Fibroblast of lung (primary cell): ENCODE measurements around the gene RSAD1. TPM values are rescaled to one million over a fixed set of nuclear protein-coding genes. Genes with fewer than 3 reads are reported as not detected.

ENCODE experiments used
- DNase-seq, 2 donors: peaks; one replicate each; pipeline versions ENCODE4 v3.0.0 to v3.0.0-alpha.2; 2010; ENCODE audit warnings: low read depth in 2 of 2
- H2AFZ ChIP-seq: 2 replicates; pipeline ENCODE4 v1.5.1; 2012; ENCODE audit warnings: low read length, control low read depth, inconsistent platforms
- H3K27ac ChIP-seq: 2 replicates; pipeline ENCODE4 v1.5.1; 2011; ENCODE audit warnings: low read length, control low read depth; ENCODE audit not compliant: insufficient read depth
- H3K27me3 ChIP-seq: 2 replicates; pipeline ENCODE4 v1.5.1; 2011; ENCODE audit warnings: mild to moderate bottlenecking, low read length; ENCODE audit not compliant: control insufficient read depth, insufficient read depth
- H3K36me3 ChIP-seq: 2 replicates; pipeline ENCODE4 v1.5.1; 2011; ENCODE audit warnings: low read length; ENCODE audit not compliant: control insufficient read depth, insufficient read depth
- H3K4me1 ChIP-seq: 2 replicates; pipeline ENCODE4 v1.5.1; 2011; ENCODE audit warnings: low read length; ENCODE audit not compliant: control insufficient read depth, insufficient read depth; ENCODE audit errors: extremely low read depth
- H3K4me2 ChIP-seq: 2 replicates; pipeline ENCODE4 v1.5.1; 2011; ENCODE audit warnings: low read length, control low read depth; ENCODE audit not compliant: insufficient read depth; ENCODE audit errors: extremely low read depth
- H3K4me3 ChIP-seq, 4 experiments: fragments of 200-600 bp in 1 of 4; sonication (generic) in 1 of 4; replicated peaks in 1 of 4; 2 replicates each; pipeline ENCODE4 v1.5.1; 2011 to 2016; ENCODE audit warnings: low read length in 4 of 4, low read depth in 3 of 4, mild to moderate bottlenecking in 3 of 4, control low read depth in 2 of 4, inconsistent platforms in 1 of 4, mixed read lengths in 1 of 4; ENCODE audit not compliant: insufficient read depth in 1 of 4; ENCODE audit errors: control extremely low read depth in 1 of 4
- H3K79me2 ChIP-seq: 2 replicates; pipeline ENCODE4 v1.5.1; 2012; ENCODE audit warnings: mild to moderate bottlenecking, low read length, inconsistent platforms; ENCODE audit not compliant: control insufficient read depth, insufficient read depth
- H3K9ac ChIP-seq: 2 replicates; pipeline ENCODE4 v1.5.1; 2011; ENCODE audit warnings: mild to moderate bottlenecking, low read length, control low read depth; ENCODE audit not compliant: insufficient read depth
- H3K9me3 ChIP-seq: 2 replicates; pipeline ENCODE4 v1.5.1; 2012; ENCODE audit warnings: low read depth, low read length; ENCODE audit not compliant: control insufficient read depth, insufficient read depth
- H4K20me1 ChIP-seq: 2 replicates; pipeline ENCODE4 v1.5.1; 2011; ENCODE audit warnings: low read length; ENCODE audit not compliant: control insufficient read depth, insufficient read depth; ENCODE audit errors: extremely low read depth
- EZH2 ChIP-seq: IDR thresholded peaks from 2 replicates; pipeline ENCODE4 v1.5.1; 2012; ENCODE audit warnings: low read length, control low read depth, mild to moderate bottlenecking; ENCODE audit errors: missing control alignments
- polyA plus RNA-seq, 2 donors: library from polyadenylated mRNA; depleted of rRNA in 1 of 2; stranded (reverse) in 1 of 2; unstranded in 1 of 2; fragments of >200 nt; gene quantifications; 2 replicates each; pipeline ENCODE4 v1.2.1, GENCODE V29; 2011 to 2012; ENCODE audit warnings: missing spikeins in 1 of 2
- total RNA-seq: library from RNA; depleted of rRNA; stranded (reverse); fragments of >200 nt; gene quantifications from 2 replicates; pipeline ENCODE4 v1.2.1, GENCODE V29; 2014
- TF ChIP-seq, protein P1 (sequence below), 2 donors: IDR thresholded peaks in 1 of 2; conservative IDR thresholded peaks in 1 of 2; 1 replicate in 1 of 2; 2 replicates in 1 of 2; pipeline ENCODE4 v1.5.1; 2011 to 2012; ENCODE audit warnings: low read length in 2 of 2, control low read depth in 1 of 2, inconsistent platforms in 1 of 2, low read depth in 1 of 2, mild to moderate bottlenecking in 1 of 2

RSAD1 gene
- total and polyA plus RNA-seq, 2 donors (not counting 1 experiment from before 2014, with no cell fraction given) = 12.5 to 28.4 TPM

- TF ChIP-seq EZH2 = no peak
- TF ChIP-seq, protein P1, sequence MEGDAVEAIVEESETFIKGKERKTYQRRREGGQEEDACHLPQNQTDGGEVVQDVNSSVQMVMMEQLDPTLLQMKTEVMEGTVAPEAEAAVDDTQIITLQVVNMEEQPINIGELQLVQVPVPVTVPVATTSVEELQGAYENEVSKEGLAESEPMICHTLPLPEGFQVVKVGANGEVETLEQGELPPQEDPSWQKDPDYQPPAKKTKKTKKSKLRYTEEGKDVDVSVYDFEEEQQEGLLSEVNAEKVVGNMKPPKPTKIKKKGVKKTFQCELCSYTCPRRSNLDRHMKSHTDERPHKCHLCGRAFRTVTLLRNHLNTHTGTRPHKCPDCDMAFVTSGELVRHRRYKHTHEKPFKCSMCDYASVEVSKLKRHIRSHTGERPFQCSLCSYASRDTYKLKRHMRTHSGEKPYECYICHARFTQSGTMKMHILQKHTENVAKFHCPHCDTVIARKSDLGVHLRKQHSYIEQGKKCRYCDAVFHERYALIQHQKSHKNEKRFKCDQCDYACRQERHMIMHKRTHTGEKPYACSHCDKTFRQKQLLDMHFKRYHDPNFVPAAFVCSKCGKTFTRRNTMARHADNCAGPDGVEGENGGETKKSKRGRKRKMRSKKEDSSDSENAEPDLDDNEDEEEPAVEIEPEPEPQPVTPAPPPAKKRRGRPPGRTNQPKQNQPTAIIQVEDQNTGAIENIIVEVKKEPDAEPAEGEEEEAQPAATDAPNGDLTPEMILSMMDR (conservative IDR thresholded peaks at IDR 0.05 in 1 of 2, IDR thresholded peaks at IDR 0.05 in 1 of 2; ENCODE audit: low read depth in 1 of 2, low read length in 2 of 2) = no peak
- H3K36me3 ChIP-seq = no peaks in the 10 kb centered on the region
- H3K79me2 ChIP-seq = no peaks in the 10 kb centered on the region
- no peak overlapping the region for H3K4me3 ChIP-seq
- no peaks in the 10 kb centered on the region for H4K20me1 ChIP-seq
- H3K27ac ChIP-seq = no peak overlapping the region
- no peak overlapping the region for H3K4me2 ChIP-seq
- H3K9ac ChIP-seq = no peak overlapping the region
- H3K9me3 ChIP-seq = no peaks in the 10 kb centered on the region
- no peak for DNase-seq
- H2AFZ ChIP-seq = no peak overlapping the region
- H3K4me1 ChIP-seq = no peaks in the 10 kb centered on the region
- peaks cover 3% of the 10 kb centered on the region for H3K27me3 ChIP-seq
These were observed 38.4 kb downstream of the RSAD1 start for GRCh38 chr17:50517011-50517410.

DNA sequence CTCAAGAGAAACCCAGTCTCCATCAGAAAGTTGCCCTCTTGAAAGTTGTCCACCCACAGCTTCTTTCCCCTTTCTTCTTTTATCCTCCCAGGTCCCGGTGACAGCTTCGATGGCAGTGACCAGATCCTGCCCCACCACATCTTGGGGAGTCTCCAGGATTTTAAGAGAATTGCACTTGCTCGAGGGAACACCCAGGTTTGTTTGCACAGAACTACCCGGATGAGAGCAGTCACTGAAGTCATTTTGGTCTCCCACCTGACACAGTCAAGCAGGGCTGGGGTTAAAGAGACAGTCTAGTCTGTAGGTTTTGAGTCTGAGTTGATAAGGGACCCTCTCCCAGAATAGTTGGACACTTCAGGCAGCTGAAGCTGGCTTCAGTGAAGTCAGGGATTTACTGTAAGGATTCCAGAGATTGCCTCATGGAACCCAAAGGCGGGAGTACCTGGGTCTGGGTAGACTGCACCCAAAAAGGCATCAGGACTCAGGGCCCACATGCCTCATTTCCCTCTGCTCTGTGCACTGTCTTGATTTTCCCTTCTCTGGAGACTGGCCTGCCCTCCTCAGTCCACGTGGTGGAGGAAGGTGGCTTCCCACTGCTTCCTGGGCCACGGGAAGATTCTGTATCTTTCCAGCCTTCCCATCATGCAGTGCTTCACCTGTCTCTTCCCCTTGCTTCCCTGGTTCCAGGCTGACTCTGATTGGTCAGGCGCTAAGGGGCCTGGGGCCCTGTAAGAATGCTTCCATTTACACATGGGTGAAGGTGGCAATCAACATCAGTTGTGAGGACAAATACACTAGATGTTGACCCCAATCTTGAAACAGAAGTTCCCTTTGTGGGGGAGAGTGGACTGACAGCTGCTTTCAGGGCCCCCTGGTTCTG lies 39.1 kb downstream of the RSAD1 start:
- no peak for DNase-seq
- Histone ChIP-seq H3K9me3 (no peaks in the 10 kb centered on the region), H3K4me1 (no peaks in the 10 kb centered on the region), H3K4me3 (no peak overlapping the region), H4K20me1 (no peaks in the 10 kb centered on the region), H3K27me3 (peaks cover 3% of the 10 kb centered on the region), H3K79me2 (no peaks in the 10 kb centered on the region), H3K36me3 (no peaks in the 10 kb centered on the region), H3K9ac (no peak overlapping the region), H2AFZ (no peak overlapping the region), H3K27ac (no peak overlapping the region), H3K4me2 (no peak overlapping the region)
- TF ChIP-seq, protein P1 (conservative IDR thresholded peaks at IDR 0.05 in 1 of 2, IDR thresholded peaks at IDR 0.05 in 1 of 2; ENCODE audit: low read depth in 1 of 2, low read length in 2 of 2) = no peak

DNA sequence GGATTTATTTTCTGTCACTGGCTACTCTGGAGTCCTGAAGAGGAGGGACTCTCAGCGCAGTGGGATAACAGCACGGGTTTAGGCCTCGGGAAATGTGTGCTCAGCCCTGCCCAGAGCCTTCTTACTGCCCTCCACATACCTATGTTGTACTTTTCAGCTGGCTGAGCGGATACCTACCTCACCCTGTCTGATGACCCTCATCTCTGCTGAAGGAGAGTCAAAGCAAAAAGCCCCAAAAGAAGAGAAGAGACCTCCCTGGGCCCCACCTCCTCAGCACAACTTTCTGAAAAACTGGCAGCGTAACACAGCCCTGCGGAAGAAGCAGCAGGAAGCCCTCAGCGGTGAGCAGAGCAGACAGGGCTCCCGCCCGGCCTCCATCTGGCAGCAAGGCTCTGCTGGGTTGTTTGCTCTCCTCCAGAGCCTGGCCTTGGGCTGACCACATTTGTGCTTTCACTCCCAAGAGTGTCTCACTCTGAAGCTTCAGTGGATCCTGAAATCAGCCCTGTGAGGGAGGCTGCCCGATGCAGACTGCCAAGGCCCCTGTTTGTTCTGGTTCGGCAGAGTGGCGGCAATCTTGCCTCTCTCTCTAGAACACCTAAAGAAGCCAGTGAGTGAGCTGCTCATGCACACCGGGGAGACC lies 39.8 kb downstream of the RSAD1 start:
- no peaks in the 10 kb centered on the region for H3K4me1 ChIP-seq
- no peaks in the 10 kb centered on the region for H4K20me1 ChIP-seq
- no peak overlapping the region for H3K4me2 ChIP-seq
- no peaks in the 10 kb centered on the region for H3K36me3 ChIP-seq
- H3K79me2 ChIP-seq = no peaks in the 10 kb centered on the region
- no peak overlapping the region for H3K4me3 ChIP-seq
- no peak overlapping the region for H3K27ac ChIP-seq
- H2AFZ ChIP-seq = no peak overlapping the region
- no peak overlapping the region for H3K9ac ChIP-seq
- no peaks in the 10 kb centered on the region for H3K9me3 ChIP-seq
- TF ChIP-seq, protein P1 (conservative IDR thresholded peaks at IDR 0.05 in 1 of 2, IDR thresholded peaks at IDR 0.05 in 1 of 2; ENCODE audit: low read depth in 1 of 2, low read length in 2 of 2) = no peak
- no peak for DNase-seq
- H3K27me3 ChIP-seq = peaks cover 3% of the 10 kb centered on the region
